ENCODE measurements around the gene MYL12B.

Gene MYL12B

GRCh38 chr18:3269241-3269913 lies 7.4 kb downstream of the MYL12B start:
- no peak for TF ChIP-seq POLR2AphosphoS5 (IDR thresholded peaks at IDR 0.05; ENCODE audit: low read depth, low read length)
- TF ChIP-seq SIN3A (IDR thresholded peaks at IDR 0.05; ENCODE audit: borderline replicate concordance, insufficient read depth, low read length), result no peak
- no peak for TF ChIP-seq FOXP2 (optimal IDR thresholded peaks at IDR 0.05; ENCODE audit: borderline replicate concordance, extremely low read depth, extremely low read length, insufficient read depth)
- no peak for TF ChIP-seq TAF1 (IDR thresholded peaks at IDR 0.05; ENCODE audit: borderline replicate concordance, insufficient read depth, low read length)
- TF ChIP-seq REST (IDR thresholded peaks at IDR 0.05; ENCODE audit: insufficient read depth in 1 of 2, low read depth in 2 of 2, low read length in 2 of 2), result no peak

GRCh38 chr18:3269914-3270299 lies 8.0 kb downstream of the MYL12B start:
- TF ChIP-seq FOXP2 (optimal IDR thresholded peaks at IDR 0.05; ENCODE audit: borderline replicate concordance, extremely low read depth, extremely low read length, insufficient read depth) (no peak), POLR2AphosphoS5 (IDR thresholded peaks at IDR 0.05; ENCODE audit: low read depth, low read length) (no peak), SIN3A (IDR thresholded peaks at IDR 0.05; ENCODE audit: borderline replicate concordance, insufficient read depth, low read length) (no peak), TAF1 (IDR thresholded peaks at IDR 0.05; ENCODE audit: borderline replicate concordance, insufficient read depth, low read length) (no peak), REST (IDR thresholded peaks at IDR 0.05; ENCODE audit: insufficient read depth in 1 of 2, low read depth in 2 of 2, low read length in 2 of 2) (no peak)

GRCh38 chr18:3273042-3273441 lies 11.1 kb downstream of the MYL12B start:
- TF ChIP-seq SIN3A (IDR thresholded peaks at IDR 0.05; ENCODE audit: borderline replicate concordance, insufficient read depth, low read length), result no peak
- no peak for TF ChIP-seq TAF1 (IDR thresholded peaks at IDR 0.05; ENCODE audit: borderline replicate concordance, insufficient read depth, low read length)

- no peak for TF ChIP-seq FOXP2 (optimal IDR thresholded peaks at IDR 0.05; ENCODE audit: borderline replicate concordance, extremely low read depth, extremely low read length, insufficient read depth)
- no peak for TF ChIP-seq SIN3A (IDR thresholded peaks at IDR 0.05; ENCODE audit: borderline replicate concordance, insufficient read depth, low read length)
- TF ChIP-seq TAF1 (IDR thresholded peaks at IDR 0.05; ENCODE audit: borderline replicate concordance, insufficient read depth, low read length), result no peak
- TF ChIP-seq POLR2AphosphoS5 (IDR thresholded peaks at IDR 0.05; ENCODE audit: low read depth, low read length), result peak; percentile 27; the same call in 1 of the 2 replicates
- TF ChIP-seq REST (IDR thresholded peaks at IDR 0.05; ENCODE audit: insufficient read depth in 1 of 2, low read depth in 2 of 2, low read length in 2 of 2), result no peak
These were observed 17.6 kb downstream of the MYL12B start for GRCh38 chr18:3279201-3280185.

- TF ChIP-seq REST (IDR thresholded peaks at IDR 0.05; ENCODE audit: insufficient read depth in 1 of 2, low read depth in 2 of 2, low read length in 2 of 2), result no peak
- no peak for TF ChIP-seq FOXP2 (optimal IDR thresholded peaks at IDR 0.05; ENCODE audit: borderline replicate concordance, extremely low read depth, extremely low read length, insufficient read depth)
- TF ChIP-seq SIN3A (IDR thresholded peaks at IDR 0.05; ENCODE audit: borderline replicate concordance, insufficient read depth, low read length), result no peak
- no peak for TF ChIP-seq POLR2AphosphoS5 (IDR thresholded peaks at IDR 0.05; ENCODE audit: low read depth, low read length)
- TF ChIP-seq TAF1 (IDR thresholded peaks at IDR 0.05; ENCODE audit: borderline replicate concordance, insufficient read depth, low read length), result no peak
These were observed 19.8 kb downstream of the MYL12B start for GRCh38 chr18:3281456-3282400.

Measured in PFSK-1 (cell line).